Osteoblast (primary cell): ENCODE results near the gene KCNN3. TPM values are rescaled to one million over a fixed set of nuclear protein-coding genes. Genes with fewer than 3 reads are reported as not detected.
A peak's percentile ranks its signal among the peaks of the same experiment; 100 is the strongest.

Source experiments
- DNase-seq: peaks from one replicate; pipeline ENCODE4 v3.0.0; 2011; ENCODE audit warnings: low spot score, mixed read lengths; ENCODE audit not compliant: insufficient read length; ENCODE audit errors: missing footprints
- H2AFZ ChIP-seq: 2 replicates; pipeline ENCODE4 v1.6.0; 2011; ENCODE audit warnings: mild to moderate bottlenecking, low read length
- H3K27ac ChIP-seq: 2 replicates; pipeline ENCODE4 v1.5.1; 2011; ENCODE audit warnings: mild to moderate bottlenecking, low read depth, low read length, moderate library complexity
- H3K27me3 ChIP-seq: 2 replicates; pipeline ENCODE4 v1.6.0; 2012; ENCODE audit warnings: mild to moderate bottlenecking, control low read depth, inconsistent platforms, low read length, moderate library complexity; ENCODE audit not compliant: insufficient read depth
- H3K36me3 ChIP-seq: 2 replicates; pipeline ENCODE4 v1.5.1; 2011; ENCODE audit warnings: mild to moderate bottlenecking, low read length, control low read depth, moderate library complexity; ENCODE audit not compliant: insufficient read depth
- H3K4me1 ChIP-seq: 2 replicates; pipeline ENCODE4 v1.5.1; 2011; ENCODE audit warnings: mild to moderate bottlenecking, low read length, control low read depth, moderate library complexity; ENCODE audit not compliant: insufficient read depth
- H3K4me2 ChIP-seq: 2 replicates; pipeline ENCODE4 v1.6.0; 2011; ENCODE audit warnings: mild to moderate bottlenecking, low read length; ENCODE audit not compliant: insufficient read depth
- H3K4me3 ChIP-seq: fragments of 200-600 bp; sonication (generic); 3 replicates; pipeline ENCODE4 v1.5.1; 2012; ENCODE audit warnings: mild to moderate bottlenecking, low read length, inconsistent platforms; ENCODE audit not compliant: insufficient read depth
- H3K79me2 ChIP-seq: 2 replicates; pipeline ENCODE4 v1.6.0; 2012; ENCODE audit warnings: mild to moderate bottlenecking, low read length, control low read depth, inconsistent platforms; ENCODE audit not compliant: insufficient read depth
- H3K9me3 ChIP-seq: 2 replicates; pipeline ENCODE4 v1.5.1; 2011; ENCODE audit warnings: low read depth, low read length, control low read depth
- H4K20me1 ChIP-seq: 2 replicates; pipeline ENCODE4 v1.6.0; 2012; ENCODE audit warnings: mild to moderate bottlenecking, low read length, control low read depth; ENCODE audit not compliant: insufficient read depth
- CTCF ChIP-seq: IDR thresholded peaks from 2 replicates; pipeline ENCODE4 v1.5.1; 2011; ENCODE audit warnings: mild to moderate bottlenecking, low read depth, low read length, moderate library complexity; ENCODE audit errors: extremely low read depth
- total RNA-seq: library from RNA; depleted of rRNA; stranded (reverse); fragments of >200 nt; gene quantifications from 2 replicates; pipeline ENCODE4 v1.2.3, GENCODE V29; 2012

The KCNN3 gene
- total RNA-seq, 1 donor, result under 0.01 TPM

GRCh38 chr1:154765970-154766369, 104.1 kb downstream of the KCNN3 start:
- H3K4me3 ChIP-seq, result no peak overlapping the region
- no peaks in the 10 kb centered on the region for H3K79me2 ChIP-seq
- peak; percentile 94 for DNase-seq
- peaks cover 3% of the 10 kb centered on the region for H3K4me1 ChIP-seq
- no peak overlapping the region for H2AFZ ChIP-seq
- H3K27me3 ChIP-seq, result peaks cover 38% of the 10 kb centered on the region
- H3K27ac ChIP-seq, result no peak overlapping the region
- no peak overlapping the region for H3K4me2 ChIP-seq
- TF ChIP-seq CTCF, result peak; percentile 56
- no peaks in the 10 kb centered on the region for H4K20me1 ChIP-seq
- no peaks in the 10 kb centered on the region for H3K9me3 ChIP-seq
- no peaks in the 10 kb centered on the region for H3K36me3 ChIP-seq

GRCh38 chr1:154764773-154765172, 105.3 kb downstream of the KCNN3 start:
- Histone ChIP-seq H4K20me1 (no peaks in the 10 kb centered on the region), H2AFZ (no peak overlapping the region), H3K9me3 (no peaks in the 10 kb centered on the region), H3K27me3 (peaks cover 50% of the 10 kb centered on the region), H3K4me1 (peaks cover 3% of the 10 kb centered on the region), H3K27ac (no peak overlapping the region), H3K36me3 (no peaks in the 10 kb centered on the region), H3K79me2 (no peaks in the 10 kb centered on the region), H3K4me2 (no peak overlapping the region), H3K4me3 (no peak overlapping the region)
- no peak for DNase-seq
- no peak for TF ChIP-seq CTCF

GRCh38 chr1:154764181-154764580, 105.9 kb downstream of the KCNN3 start:
- TF ChIP-seq CTCF, result no peak
- Histone ChIP-seq H2AFZ (no peak overlapping the region), H3K4me3 (no peak overlapping the region), H3K27me3 (peaks cover 56% of the 10 kb centered on the region), H3K9me3 (no peaks in the 10 kb centered on the region), H3K36me3 (no peaks in the 10 kb centered on the region), H3K4me2 (no peak overlapping the region), H4K20me1 (no peaks in the 10 kb centered on the region), H3K27ac (no peak overlapping the region), H3K79me2 (no peaks in the 10 kb centered on the region), H3K4me1 (peaks cover 3% of the 10 kb centered on the region)
- no peak for DNase-seq

GRCh38 chr1:154760469-154760933, 109.6 kb downstream of the KCNN3 start:
- Histone ChIP-seq H3K4me3 (no peak overlapping the region), H3K27me3 (peaks cover 60% of the 10 kb centered on the region), H3K79me2 (no peaks in the 10 kb centered on the region), H3K27ac (no peak overlapping the region), H3K9me3 (no peaks in the 10 kb centered on the region), H3K36me3 (no peaks in the 10 kb centered on the region), H4K20me1 (no peaks in the 10 kb centered on the region), H2AFZ (no peak overlapping the region), H3K4me2 (peak overlapping the region; percentile 13), H3K4me1 (no peaks in the 10 kb centered on the region)
- peak; percentile 37 for TF ChIP-seq CTCF
- no peak for DNase-seq
